ENCODE data around the gene C5AR1.

DNA sequence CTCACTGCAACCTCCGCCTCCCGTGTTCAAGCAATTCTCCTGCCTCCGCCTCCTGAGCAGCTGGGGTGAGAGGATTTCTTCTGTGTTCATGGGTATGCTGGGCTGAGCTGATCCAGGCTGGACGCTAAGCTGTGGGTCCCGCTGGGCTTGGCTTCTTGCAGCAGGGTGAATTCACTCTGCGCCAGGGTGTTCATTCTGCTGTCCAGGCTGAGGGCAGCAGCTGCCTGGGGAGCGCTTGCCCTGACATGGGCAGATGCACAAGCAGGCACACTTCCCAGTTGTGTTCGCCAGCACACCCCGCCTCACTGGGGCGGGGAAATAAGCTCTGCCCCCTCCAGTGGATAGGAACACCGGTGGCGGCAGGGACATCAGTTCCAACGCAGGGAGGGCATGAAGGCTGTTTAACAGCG, 42.3 kb upstream of the C5AR1 start:
- no peak for TF ChIP-seq EZH2 (IDR thresholded peaks at IDR 0.05)
- TF ChIP-seq POLR2AphosphoS5 (IDR thresholded peaks at IDR 0.05; ENCODE audit: borderline replicate concordance, low read depth, low read length) = no peak
